Gastroesophageal sphincter (tissue), 3 donors: ENCODE data around the gene NTRK1.

Experiments
- CTCF ChIP-seq, 4 experiments: fragments of 200-600 bp in 2 of 4; fragments of 450-650 bp in 2 of 4; sonication (generic) in 1 of 4; IDR thresholded peaks; one replicate each; pipeline ENCODE4 v1.5.1; 2017 to 2019; ENCODE audit warnings: antibody characterized with exemption in 4 of 4, mild to moderate bottlenecking in 2 of 4, moderate library complexity in 2 of 4
- EP300 ChIP-seq: sonication (generic); formaldehyde crosslinking; IDR thresholded peaks from one replicate; pipeline ENCODE4 v1.6.1; 2017; ENCODE audit warnings: antibody characterized with exemption, mild to moderate bottlenecking
- POLR2A ChIP-seq, 2 donors: fragments of 450-650 bp; IDR thresholded peaks; one replicate each; pipeline ENCODE4 v1.6.1; 2017; ENCODE audit warnings: antibody characterized with exemption in 2 of 2, mild to moderate bottlenecking in 2 of 2, moderate library complexity in 1 of 2

- no peak for TF ChIP-seq POLR2A (IDR thresholded peaks at IDR 0.05)
- no peak for TF ChIP-seq EP300
- no peak for TF ChIP-seq CTCF (IDR thresholded peaks at IDR 0.05)
Measured at GRCh38 chr1:156866249-156866909, 5.7 kb downstream of the NTRK1 start.
